ENCODE data around the gene PLA2G7.

DNA sequence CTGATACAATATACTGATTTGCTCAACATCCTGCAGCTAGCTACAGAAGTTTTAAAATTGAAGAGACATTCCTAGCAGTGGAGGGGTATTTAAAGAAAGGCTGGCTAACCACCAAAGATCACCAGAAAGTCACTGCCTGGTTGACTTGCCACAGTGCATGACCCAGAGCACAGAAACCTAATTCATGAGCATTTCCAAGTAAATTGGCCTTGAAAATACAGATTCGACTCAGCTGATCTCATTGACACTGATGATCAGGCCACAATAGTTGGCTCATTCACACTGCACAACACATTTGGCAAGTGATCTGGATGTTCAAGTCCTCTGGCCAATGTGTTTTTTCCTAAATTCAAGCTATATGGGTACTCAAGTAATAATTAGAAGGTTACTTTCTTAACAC is 60.8 kb downstream of the PLA2G7 start:
- TF ChIP-seq, protein P1, sequence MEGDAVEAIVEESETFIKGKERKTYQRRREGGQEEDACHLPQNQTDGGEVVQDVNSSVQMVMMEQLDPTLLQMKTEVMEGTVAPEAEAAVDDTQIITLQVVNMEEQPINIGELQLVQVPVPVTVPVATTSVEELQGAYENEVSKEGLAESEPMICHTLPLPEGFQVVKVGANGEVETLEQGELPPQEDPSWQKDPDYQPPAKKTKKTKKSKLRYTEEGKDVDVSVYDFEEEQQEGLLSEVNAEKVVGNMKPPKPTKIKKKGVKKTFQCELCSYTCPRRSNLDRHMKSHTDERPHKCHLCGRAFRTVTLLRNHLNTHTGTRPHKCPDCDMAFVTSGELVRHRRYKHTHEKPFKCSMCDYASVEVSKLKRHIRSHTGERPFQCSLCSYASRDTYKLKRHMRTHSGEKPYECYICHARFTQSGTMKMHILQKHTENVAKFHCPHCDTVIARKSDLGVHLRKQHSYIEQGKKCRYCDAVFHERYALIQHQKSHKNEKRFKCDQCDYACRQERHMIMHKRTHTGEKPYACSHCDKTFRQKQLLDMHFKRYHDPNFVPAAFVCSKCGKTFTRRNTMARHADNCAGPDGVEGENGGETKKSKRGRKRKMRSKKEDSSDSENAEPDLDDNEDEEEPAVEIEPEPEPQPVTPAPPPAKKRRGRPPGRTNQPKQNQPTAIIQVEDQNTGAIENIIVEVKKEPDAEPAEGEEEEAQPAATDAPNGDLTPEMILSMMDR (IDR thresholded peaks at IDR 0.05; ENCODE audit: insufficient read depth, low read depth, low read length), result no peak
- TF ChIP-seq EZH2 (IDR thresholded peaks at IDR 0.05; ENCODE audit: insufficient read depth, low read length), result no peak

Measured in astrocyte (in vitro differentiated cells and primary cell).